A549 (cell line): ENCODE results near the gene ATOH7. TPM values are rescaled to one million over a fixed set of nuclear protein-coding genes. Genes with fewer than 3 reads are reported as not detected.
"Not testable (repeated sequence)": the region's sequence is repeated elsewhere in the genome, so short reads cannot be mapped to it uniquely, and the experiment has no call there.

Source experiments
- ATAC-seq, 2 experiments: fragments of 200-7000 bp in 1 of 2; fragments of >200 bp in 1 of 2; cut with Nextera tagmentation in 1 of 2; cut with Tn5 transposase in 1 of 2; 3 replicates each; pipeline versions ENCODE4 v1.8.0 to v1.9.1; 2018 to 2020; ENCODE audit warnings: mild to moderate bottlenecking in 1 of 2, moderate library complexity in 1 of 2
- CTCF ChIA-PET: fragments of 300-600 bp; sonication (Branson Sonifier 250); formaldehyde crosslinking; extraction: SDS; loops from one replicate; lab custom pipeline; 2021; ENCODE audit warnings: antibody characterized with exemption, inconsistent platforms; lab: Yijun Ruan, JAX
- POLR2A ChIA-PET: fragments of 350-600 bp; formaldehyde crosslinking; extraction: SDS; loops from one replicate; lab custom pipeline; 2021; ENCODE audit warnings: antibody characterized with exemption, inconsistent platforms; lab: Yijun Ruan, JAX
- DNase-seq, 2 experiments: peaks; one replicate each; pipeline versions ENCODE4 v3.0.0 to v3.0.0-alpha.2; 2011 to 2016; ENCODE audit warnings: low read depth in 1 of 2, low spot score in 1 of 2
- FAIRE-seq: peaks from 2 replicates; lab custom pipeline; 2011; peaks lifted over from hg19 to GRCh38; lab: Jason Lieb, UNC
- H3K27ac ChIP-seq, 2 experiments: fragments of >200 bp; sonication (Bioruptor Twin); formaldehyde crosslinking; 3 replicates each; pipeline ENCODE4 v1.5.1; 2016 to 2017
- H3K4me1 ChIP-seq: fragments of >200 bp; sonication (Bioruptor Twin); formaldehyde crosslinking; 3 replicates; pipeline ENCODE4 v1.6.1; 2016
- H3K4me2 ChIP-seq: fragments of >200 bp; sonication (Bioruptor Twin); formaldehyde crosslinking; 3 replicates; pipeline ENCODE4 v1.6.1; 2016
- H3K4me3 ChIP-seq: fragments of >200 bp; sonication (Bioruptor Twin); formaldehyde crosslinking; 3 replicates; pipeline ENCODE4 v1.5.1; 2016
- H3K9me3 ChIP-seq: fragments of >200 bp; sonication (Bioruptor Twin); formaldehyde crosslinking; 3 replicates; pipeline ENCODE4 v1.6.1; 2016
- BHLHE40 ChIP-seq: IDR thresholded peaks from 2 replicates; pipeline ENCODE4 v1.6.1; 2012; ENCODE audit warnings: low read depth, low read length, inconsistent platforms
- CBX2 ChIP-seq: fragments of 200-600 bp; sonication (generic); IDR thresholded peaks from 2 replicates; pipeline ENCODE4 v1.6.1; 2016; ENCODE audit warnings: low read depth, mild to moderate bottlenecking, borderline replicate concordance
- CEBPB ChIP-seq, 2 experiments: fragments of >200 bp in 1 of 2; sonication (Bioruptor Twin) in 1 of 2; formaldehyde crosslinking in 1 of 2; IDR thresholded peaks; 2 replicates each; pipeline ENCODE4 v1.6.1; 2012 to 2016
- EHMT2 ChIP-seq: fragments of 200-600 bp; sonication (generic); IDR thresholded peaks from 2 replicates; pipeline ENCODE4 v1.6.1; 2016; ENCODE audit warnings: antibody characterized with exemption, low read depth, mild to moderate bottlenecking, moderate library complexity
- EP300 ChIP-seq, 2 experiments: fragments of >200 bp; sonication (Bioruptor Twin); formaldehyde crosslinking; IDR thresholded peaks; 2 replicates in 1 of 2; 3 replicates in 1 of 2; pipeline ENCODE4 v1.6.1; 2016 to 2017
- ESRRA ChIP-seq: fragments of 150-350 bp; IDR thresholded peaks from 2 replicates; pipeline ENCODE4 v1.6.1; 2014; ENCODE audit warnings: mild to moderate bottlenecking, low read length, borderline replicate concordance
- HMGXB4 ChIP-seq: fragments of 250-450 bp; sonication (Bioruptor Pico); IDR thresholded peaks from 2 replicates; pipeline ENCODE4 v1.5.0; 2021; ENCODE audit warnings: mild to moderate bottlenecking, moderate library complexity, borderline replicate concordance
- HOXB13 ChIP-seq: fragments of 250-450 bp; sonication (Bioruptor Pico); IDR thresholded peaks from 2 replicates; pipeline ENCODE4 v1.5.0; 2020; ENCODE audit warnings: low read depth, mild to moderate bottlenecking, moderate library complexity
- JUNB ChIP-seq: fragments of >200 bp; sonication (Bioruptor Twin); formaldehyde crosslinking; IDR thresholded peaks from 2 replicates; pipeline ENCODE4 v1.6.1; 2016
- MAFK ChIP-seq: fragments of 450-650 bp; IDR thresholded peaks from 2 replicates; pipeline ENCODE4 v1.6.1; 2014; ENCODE audit not compliant: partially characterized antibody
- MAX ChIP-seq: IDR thresholded peaks from 2 replicates; pipeline ENCODE4 v1.6.1; 2012
- MAZ ChIP-seq: fragments of 150-350 bp; IDR thresholded peaks from 2 replicates; pipeline ENCODE4 v1.6.1; 2014; ENCODE audit warnings: antibody characterized with exemption, low read depth, low read length, borderline replicate concordance
- NFE2L2 ChIP-seq: fragments of 150-350 bp; conservative IDR thresholded peaks from 2 replicates; pipeline ENCODE4 v1.6.1; 2014; ENCODE audit warnings: low read length
- NR3C1 ChIP-seq: fragments of >200 bp; sonication (Bioruptor Twin); formaldehyde crosslinking; IDR thresholded peaks from 3 replicates; pipeline ENCODE4 v1.6.1; 2017
- PBX3 ChIP-seq: IDR thresholded peaks from 2 replicates; pipeline ENCODE4 v1.6.1; 2012
- RAD21 ChIP-seq, 2 experiments: fragments of >200 bp in 1 of 2; sonication (Bioruptor Twin) in 1 of 2; formaldehyde crosslinking in 1 of 2; IDR thresholded peaks in 1 of 2; conservative IDR thresholded peaks in 1 of 2; 2 replicates in 1 of 2; 3 replicates in 1 of 2; pipeline ENCODE4 v1.6.1; 2012 to 2018; ENCODE audit warnings: inconsistent platforms in 1 of 2
- RFX5 ChIP-seq: fragments of 450-650 bp; IDR thresholded peaks from 2 replicates; pipeline ENCODE4 v1.7.1; 2014; ENCODE audit warnings: antibody characterized with exemption, mild to moderate bottlenecking, moderate library complexity
- SMC3 ChIP-seq: fragments of >200 bp; sonication (Bioruptor Twin); formaldehyde crosslinking; IDR thresholded peaks from 3 replicates; pipeline ENCODE4 v1.6.1; 2018; ENCODE audit warnings: inconsistent platforms
- SREBF2 ChIP-seq: fragments of 450-650 bp; IDR thresholded peaks from 2 replicates; pipeline ENCODE4 v1.6.1; 2014; ENCODE audit warnings: mild to moderate bottlenecking, moderate library complexity
- ZNF302 ChIP-seq: fragments of 250-450 bp; sonication (Bioruptor Pico); IDR thresholded peaks from 2 replicates; pipeline ENCODE4 v1.9.0; 2021; ENCODE audit warnings: inconsistent platforms, mild to moderate bottlenecking, moderate library complexity
- ZSCAN20 ChIP-seq: fragments of 250-450 bp; sonication (Bioruptor Pico); IDR thresholded peaks from 2 replicates; pipeline ENCODE4 v1.8.0; 2022; ENCODE audit warnings: mild to moderate bottlenecking, moderate library complexity
- WGBS: methylation state at CpG from one replicate; pipeline ENCODE4 v1.1.6; 2017; ENCODE audit errors: missing lambda C conversion rate; 5-methylcytosine and 5-hydroxymethylcytosine counted together
- polyA minus RNA-seq: library from RNA; depleted of rRNA, polyadenylated mRNA; stranded (reverse); fragments of >200 nt; gene quantifications from 2 replicates; pipeline ENCODE4 v1.2.3, GENCODE V29; 2011; rRNA and poly(A)+ RNA removed
- polyA plus RNA-seq, 4 experiments: library from polyadenylated mRNA; depleted of rRNA in 3 of 4; stranded (reverse); fragments of >200 nt; fragmentation: RNase III in 1 of 4; extraction: RNeasy Plus Mini Kit Qiagen cat#74134 plus additional on column Dnase treatment in 1 of 4; gene quantifications; 2 replicates in 3 of 4; 3 replicates in 1 of 4; pipeline ENCODE4 v1.2.3, GENCODE V29; 2011 to 2017

ATOH7 gene
- 0.16 and 0.27 TPM in 2 replicates for polyA plus RNA-seq (2011; rRNA removed)
- 0.41 and 0.47 TPM in 2 replicates for polyA plus RNA-seq (2012; cell fraction: cytosol; rRNA removed)
- 0.43 TPM in 2 replicates for polyA plus RNA-seq (2012; cell fraction: nucleus; rRNA removed)
- polyA plus RNA-seq (2017; fragmentation: RNase III; extraction: RNeasy Plus Mini Kit Qiagen cat#74134 plus additional on column Dnase treatment) = 0.08 to 0.18 TPM (median 0.09 TPM) in 3 replicates
- polyA minus RNA-seq = not detected in 2 replicates

- Histone ChIP-seq H3K27ac (peak within 1 kb of the TSS; percentile 81 to 96), H3K4me3 (peak within 1 kb of the TSS; percentile 51), H3K4me2 (peak within 1 kb of the TSS; percentile 80)
- DNase-seq = no peak
- POLR2A ChIA-PET = interaction anchor here (0.6 to 2.0 kb wide), 9 partner anchors 8 to 135 kb away, joined by 3 to 22 read pairs (median 5); partner anchors contain the start of genes HNRNPH3 and PBLD
- ATAC-seq = peak in 1 of 2 experiments; percentile 14; a peak in 1 of 6 replicates
- 79% methylated on average over 13 of the region's 13 CpGs for WGBS
- CTCF ChIA-PET = interaction anchor here (0.7 to 3.1 kb wide), 9 partner anchors 9 to 149 kb away, joined by 3 to 11 read pairs (median 5); no protein-coding TSS in a partner anchor
- no peak for FAIRE-seq
- TF ChIP-seq RAD21 (conservative IDR thresholded peaks at IDR 0.05 in 1 of 2, IDR thresholded peaks at IDR 0.05 in 1 of 2) (no peak), BHLHE40 (0 out of 2 replicates have a peak, but pooled peaks have one; percentile 21)
- TF ChIP-seq, all 56 proteins: peak for 1
- no peaks in the 10 kb centered on the region for H3K9me3 ChIP-seq
- H3K4me1 ChIP-seq = peaks cover 11% of the 10 kb centered on the region
Measured at GRCh38 chr10:68231817-68232251, at the start of gene ATOH7. TSS of gene ATOH7 (minus strand) at chr10:68232113. CDS start at chr10:68231677, 436 bp downstream.

- DNase-seq (no peak), FAIRE-seq (no peak), ATAC-seq (no peak)
- WGBS = 91% methylated on average over 4 of the region's 4 CpGs
- peaks cover 18% of the 10 kb centered on the region for H3K9me3 ChIP-seq
- H3K4me2 ChIP-seq = no peak overlapping the region
- TF ChIP-seq ZNF302 (CRISPR knock-in tag) = no peak
- TF ChIP-seq MAFK = peak; percentile 86
- TF ChIP-seq EHMT2 = no peak
- no peak for TF ChIP-seq RFX5
- TF ChIP-seq PBX3 = no peak
- TF ChIP-seq EP300 (IDR thresholded peaks at IDR 0.05) = no peak
- no peak for TF ChIP-seq SREBF2
- TF ChIP-seq ESRRA = no peak
- ChIA-PET POLR2A (no interaction called here), CTCF (interaction anchor here (0.9 to 1.5 kb wide), 5 partner anchors 21 to 583 kb away, joined by 3 to 5 read pairs (median 4); no protein-coding TSS in a partner anchor)
- H3K4me1 ChIP-seq = no peaks in the 10 kb centered on the region
- no peak overlapping the region for H3K4me3 ChIP-seq
- H3K27ac ChIP-seq = no peak overlapping the region
Measured at GRCh38 chr10:68280758-68281157, 48.8 kb upstream of the ATOH7 start.

- ATAC-seq, H3K4me1 ChIP-seq, POLR2A ChIA-PET, FAIRE-seq, H3K4me3 ChIP-seq, DNase-seq, CTCF ChIA-PET, H3K27ac ChIP-seq, H3K4me2 ChIP-seq: not testable (repeated sequence)
- WGBS = 96% methylated on average over 17 of the region's 70 CpGs
- H3K9me3 ChIP-seq = peaks cover 18% of the 10 kb centered on the region
Measured at GRCh38 chr10:68278906-68279753, 47.2 kb upstream of the ATOH7 start.

GRCh38 chr10:68277814-68278213 is 45.9 kb upstream of the ATOH7 start:
- H3K4me1 ChIP-seq, CTCF ChIA-PET, H3K4me3 ChIP-seq, POLR2A ChIA-PET, H3K4me2 ChIP-seq, FAIRE-seq, ATAC-seq, DNase-seq, H3K27ac ChIP-seq: not testable (repeated sequence)
- WGBS = 94% methylated on average over 2 of the region's 2 CpGs
- H3K9me3 ChIP-seq = peaks cover 18% of the 10 kb centered on the region

GRCh38 chr10:68276224-68276623 is 44.3 kb upstream of the ATOH7 start:
- CTCF ChIA-PET = interaction anchor here (1.2 kb wide), 1 partner anchor 25 kb away, joined by 5 read pairs; no protein-coding TSS in a partner anchor
- H3K4me1 ChIP-seq = no peaks in the 10 kb centered on the region
- DNase-seq (no peak), FAIRE-seq (no peak), ATAC-seq (no peak)
- no peak overlapping the region for H3K27ac ChIP-seq
- peaks cover 18% of the 10 kb centered on the region for H3K9me3 ChIP-seq
- no peak overlapping the region for H3K4me2 ChIP-seq
- POLR2A ChIA-PET = no interaction called here
- no peak overlapping the region for H3K4me3 ChIP-seq
- TF ChIP-seq HMGXB4 (CRISPR knock-in tag) (no peak), HOXB13 (no peak), ZNF302 (CRISPR knock-in tag) (no peak), NFE2L2 (no peak), ZSCAN20 (CRISPR knock-in tag) (no peak), JUNB (no peak), CEBPB (IDR thresholded peaks at IDR 0.05) (no peak), SMC3 (no peak), ESRRA (no peak), MAZ (no peak), MAX (no peak), NR3C1 (no peak), CBX2 (no peak)
